Upper lobe of left lung (tissue), 6 donors: Measurements from ENCODE around the gene SNAPIN. TPM values are rescaled to one million over a fixed set of nuclear protein-coding genes. Genes with fewer than 3 reads are reported as not detected.

Experiments
- ATAC-seq, 2 donors: fragments of 200-7000 bp; cut with Tn5 transposase; one replicate each; pipeline ENCODE4 v1.9.1; 2022; ENCODE audit warnings: mild to moderate bottlenecking in 2 of 2, moderate library complexity in 2 of 2; ENCODE audit not compliant: low FRiP score in 2 of 2
- DNase-seq, 2 donors: peaks; one replicate each; pipeline ENCODE4 v3.0.0-alpha.2; 2019 to 2020
- H3K27ac ChIP-seq, 4 donors: fragments of 200-600 bp; sonication (generic); one replicate each; pipeline ENCODE4 v1.5.1; 2016 to 2019
- H3K27me3 ChIP-seq, 4 donors: fragments of 200-600 bp; sonication (generic); one replicate each; pipeline ENCODE4 v1.5.1; 2017 to 2019
- H3K36me3 ChIP-seq, 4 donors: fragments of 200-600 bp; sonication (generic); one replicate each; pipeline ENCODE4 v1.5.1; 2016 to 2019
- H3K4me1 ChIP-seq, 4 donors: fragments of 200-600 bp; sonication (generic); one replicate each; pipeline ENCODE4 v1.5.1; 2018 to 2019
- H3K4me3 ChIP-seq, 4 donors: fragments of 200-600 bp; sonication (generic); one replicate each; pipeline ENCODE4 v1.5.1; 2017 to 2019; ENCODE audit warnings: mild to moderate bottlenecking in 2 of 4, moderate library complexity in 1 of 4
- H3K9me3 ChIP-seq, 4 donors: fragments of 200-600 bp; sonication (generic); one replicate each; pipeline ENCODE4 v1.5.1; 2018 to 2019
- CTCF ChIP-seq, 6 experiments: fragments of 450-650 bp in 4 of 6; fragments of 200-600 bp in 2 of 6; sonication (generic) in 2 of 6; IDR thresholded peaks; one replicate each; pipeline ENCODE4 v1.5.1; 2016 to 2019; ENCODE audit warnings: antibody characterized with exemption in 6 of 6
- EP300 ChIP-seq, 4 donors: sonication (generic); formaldehyde crosslinking; IDR thresholded peaks; one replicate each; pipeline ENCODE4 v1.5.1; 2017; ENCODE audit warnings: antibody characterized with exemption in 4 of 4, control low read depth in 2 of 4
- POLR2A ChIP-seq, 4 donors: fragments of 450-650 bp; IDR thresholded peaks; one replicate each; pipeline ENCODE4 v1.5.1; 2016 to 2017; ENCODE audit warnings: antibody characterized with exemption in 4 of 4, mild to moderate bottlenecking in 2 of 4
- POLR2AphosphoS5 ChIP-seq, 2 donors: sonication (generic); formaldehyde crosslinking; IDR thresholded peaks; one replicate each; pipeline ENCODE4 v1.5.1; 2017; ENCODE audit warnings: antibody characterized with exemption in 2 of 2
- WGBS, 2 donors: methylation state at CpG; one replicate each; pipeline ENCODE4 v1.1.5; 2017 to 2018; 5-methylcytosine and 5-hydroxymethylcytosine counted together
- total RNA-seq, 6 donors: library from RNA; depleted of rRNA in 4 of 6; stranded (reverse); fragments of >200 nt in 4 of 6; gene quantifications; one replicate each; pipeline versions ENCODE4 v1.1.0 to v1.2.1, GENCODE V29; 2016 to 2021
- donor health status: DM: no; HTN: no; CAD: no; lungs with moderate emphysema.
- donor health status: DM: no; HTN: yes; CAD: no; lungs with severe emphysema.

SNAPIN gene
- total RNA-seq: 10 to 100 TPM; 13.5 to 44.4 (median 35.2) TPM

GRCh38 chr1:153658400-153659174 lies at the start of gene SNAPIN:
Gene SNAPIN (plus strand): TSS chr1:153658703. CDS start chr1:153658744, 41 bp downstream.
- Histone ChIP-seq H3K36me3 (peaks cover 15 to 31% (median 29%) of the 10 kb centered on the region in 4 donors), H3K9me3 (no peaks in the 10 kb centered on the region), H3K4me3 (peak within 1 kb of the TSS; percentile 48 to 95 (median 77)), H3K27ac (peak within 1 kb of the TSS; percentile 92 to 99 (median 94)), H3K27me3 (no peaks in the 10 kb centered on the region), H3K4me1 (peaks cover 8 to 18% (median 13%) of the 10 kb centered on the region in 4 donors)
- TF ChIP-seq POLR2AphosphoS5 (IDR thresholded peaks at IDR 0.05): peak; percentile 82 to 83
- peak in 3 of 4 donors; percentile 35 to 83 (median 47) for TF ChIP-seq POLR2A (IDR thresholded peaks at IDR 0.05)
- TF ChIP-seq EP300 (IDR thresholded peaks at IDR 0.05): peak in 1 of 4 donors; percentile 66
- peak in 3 of 6 experiments; percentile 19 to 23 (median 20) for TF ChIP-seq CTCF (IDR thresholded peaks at IDR 0.05)
- peak; percentile 97 to 99 for ATAC-seq
- DNase-seq: peak; percentile 93 to 98
- 3 to 10% methylated on average over 10 to 51 of the region's 53 CpGs for WGBS, 2 donors

- Histone ChIP-seq H3K27me3 (no peaks in the 10 kb centered on the region), H3K36me3 (peaks cover 0 to 25% (median 11%) of the 10 kb centered on the region in 4 donors), H3K9me3 (no peaks in the 10 kb centered on the region), H3K27ac (peak overlapping the region; percentile 86 to 99 (median 96)), H3K4me3 (peak overlapping the region; percentile 31 to 60 (median 50)), H3K4me1 (peaks cover 38 to 60% (median 52%) of the 10 kb centered on the region in 4 donors)
- ATAC-seq (peak; percentile 73 to 87), DNase-seq (peak; percentile 82 to 93)
- TF ChIP-seq POLR2AphosphoS5 (IDR thresholded peaks at IDR 0.05) (peak; percentile 86 to 91), EP300 (IDR thresholded peaks at IDR 0.05) (peak in 2 of 4 donors; percentile 45 to 61), CTCF (IDR thresholded peaks at IDR 0.05) (no peak), POLR2A (IDR thresholded peaks at IDR 0.05) (peak in 2 of 4 donors; percentile 45 to 63)
- 33 to 50% methylated on average over 11 to 17 of the region's 19 CpGs for WGBS, 2 donors
Measured at GRCh38 chr1:153608742-153609584, 49.5 kb upstream of the SNAPIN start.

GRCh38 chr1:153609585-153609907 lies 49.0 kb upstream of the SNAPIN start:
- WGBS, 2 donors: 45 to 57% methylated on average over 6 of the region's 6 CpGs
- Histone ChIP-seq H3K36me3 (peaks cover 0 to 25% (median 11%) of the 10 kb centered on the region in 4 donors), H3K4me3 (peak overlapping the region in 2 of 4 donors; percentile 45 to 60), H3K9me3 (no peaks in the 10 kb centered on the region), H3K27me3 (no peaks in the 10 kb centered on the region), H3K4me1 (peaks cover 38 to 66% (median 56%) of the 10 kb centered on the region in 4 donors), H3K27ac (peak overlapping the region; percentile 86 to 99 (median 96))
- no peak for DNase-seq
- no peak for ATAC-seq
- TF ChIP-seq EP300 (IDR thresholded peaks at IDR 0.05): no peak
- no peak for TF ChIP-seq CTCF (IDR thresholded peaks at IDR 0.05)
- no peak for TF ChIP-seq POLR2AphosphoS5 (IDR thresholded peaks at IDR 0.05)
- no peak for TF ChIP-seq POLR2A (IDR thresholded peaks at IDR 0.05)

GRCh38 chr1:153610334-153610733 lies 48.2 kb upstream of the SNAPIN start:
- Histone ChIP-seq H3K4me3 (peak overlapping the region in 1 of 4 donors; percentile 49), H3K9me3 (no peaks in the 10 kb centered on the region), H3K27me3 (no peaks in the 10 kb centered on the region), H3K36me3 (peaks cover 0 to 25% (median 11%) of the 10 kb centered on the region in 4 donors), H3K4me1 (peaks cover 38 to 74% (median 58%) of the 10 kb centered on the region in 4 donors), H3K27ac (peak overlapping the region; percentile 86 to 99 (median 96))
- no peak for TF ChIP-seq CTCF (IDR thresholded peaks at IDR 0.05)
- no peak for TF ChIP-seq POLR2AphosphoS5 (IDR thresholded peaks at IDR 0.05)
- TF ChIP-seq POLR2A (IDR thresholded peaks at IDR 0.05): no peak
- TF ChIP-seq EP300 (IDR thresholded peaks at IDR 0.05): no peak
- ATAC-seq: no peak
- WGBS, 2 donors: 19 to 61% methylated on average over 2 to 4 of the region's 4 CpGs
- no peak for DNase-seq
